Loucy (cell line): Measurements from ENCODE around the gene PKP1.

Source experiments
- H2AFZ ChIP-seq: fragments of 200-600 bp; sonication (generic); 2 replicates; pipeline ENCODE4 v1.6.0; 2016; ENCODE audit warnings: antibody characterized with exemption, mild to moderate bottlenecking, low read length, moderate library complexity
- H3F3A ChIP-seq: fragments of 200-600 bp; 2 replicates; pipeline ENCODE4 v1.6.0; 2016; ENCODE audit warnings: antibody characterized with exemption, low read depth, mild to moderate bottlenecking
- H3K27me3 ChIP-seq: fragments of 200-600 bp; sonication (generic); 2 replicates; pipeline ENCODE4 v1.6.1; 2014; ENCODE audit warnings: low read length, mild to moderate bottlenecking; ENCODE audit not compliant: insufficient read depth, poor library complexity, severe bottlenecking
- H3K36me3 ChIP-seq: fragments of 200-600 bp; sonication (generic); 2 replicates; pipeline ENCODE4 v1.6.1; 2016; ENCODE audit warnings: low read length; ENCODE audit not compliant: insufficient read depth
- H3K4me1 ChIP-seq: fragments of 200-600 bp; sonication (generic); 2 replicates; pipeline ENCODE4 v1.5.1; 2014; ENCODE audit warnings: low read length, mild to moderate bottlenecking; ENCODE audit not compliant: insufficient read depth, poor library complexity, severe bottlenecking
- H3K4me2 ChIP-seq: fragments of 200-600 bp; sonication (generic); 2 replicates; pipeline ENCODE4 v1.6.0; 2014; ENCODE audit warnings: antibody characterized with exemption, low read length, low read depth, mild to moderate bottlenecking; ENCODE audit not compliant: poor library complexity, severe bottlenecking
- H3K4me3 ChIP-seq: fragments of 200-600 bp; sonication (generic); 2 replicates; pipeline ENCODE4 v1.5.1; 2014; ENCODE audit warnings: low read length, mild to moderate bottlenecking, mixed read lengths; ENCODE audit not compliant: poor library complexity, severe bottlenecking
- H3K79me2 ChIP-seq: fragments of 200-600 bp; sonication (generic); 2 replicates; pipeline ENCODE4 v1.6.1; 2014; ENCODE audit warnings: low read length; ENCODE audit not compliant: insufficient read depth
- H3K9ac ChIP-seq: fragments of 200-600 bp; sonication (generic); 2 replicates; pipeline ENCODE4 v1.6.0; 2014; ENCODE audit warnings: mild to moderate bottlenecking, low read depth, low read length, moderate library complexity; ENCODE audit not compliant: poor library complexity, severe bottlenecking
- H3K9me2 ChIP-seq: fragments of 200-600 bp; sonication (generic); replicated peaks from 2 replicates; pipeline ENCODE4 v1.6.1; 2016; ENCODE audit warnings: low read depth, low read length, mixed read lengths
- H3K9me3 ChIP-seq: fragments of 200-600 bp; sonication (generic); 2 replicates; pipeline ENCODE4 v1.6.1; 2014; ENCODE audit warnings: mild to moderate bottlenecking, antibody characterized with exemption, low read length, low read depth; ENCODE audit not compliant: insufficient read depth
- H4K20me1 ChIP-seq: fragments of 200-600 bp; sonication (generic); 2 replicates; pipeline ENCODE4 v1.6.0; 2014; ENCODE audit warnings: antibody characterized with exemption, low read length, mild to moderate bottlenecking; ENCODE audit not compliant: insufficient read depth, poor library complexity, severe bottlenecking
- CTCF ChIP-seq: fragments of 200-600 bp; sonication (generic); conservative IDR thresholded peaks from 2 replicates; pipeline ENCODE4 v1.5.1; 2014; ENCODE audit warnings: mild to moderate bottlenecking, antibody characterized with exemption, low read length
- EZH2phosphoT487 ChIP-seq: fragments of 200-600 bp; IDR thresholded peaks from 2 replicates; pipeline ENCODE4 v1.6.1; 2018; ENCODE audit warnings: antibody characterized with exemption, mild to moderate bottlenecking, moderate library complexity, borderline replicate concordance

PKP1 gene

GRCh38 chr1:201374364-201374763 lies 91.1 kb downstream of the PKP1 start:
- Histone ChIP-seq H3K4me3 (no peak overlapping the region), H3K4me1 (no peaks in the 10 kb centered on the region), H3K9me2 (no peaks in the 10 kb centered on the region), H3K9me3 (no peaks in the 10 kb centered on the region), H3K36me3 (no peaks in the 10 kb centered on the region), H3K4me2 (no peak overlapping the region), H4K20me1 (no peaks in the 10 kb centered on the region), H3K79me2 (no peaks in the 10 kb centered on the region), H3K9ac (no peak overlapping the region), H3K27me3 (no peaks in the 10 kb centered on the region), H2AFZ (no peak overlapping the region), H3F3A (no peaks in the 10 kb centered on the region)
- TF ChIP-seq EZH2phosphoT487 (no peak), CTCF (no peak)

GRCh38 chr1:201375169-201375568 lies 91.9 kb downstream of the PKP1 start:
- no peak overlapping the region for H3K4me3 ChIP-seq

GRCh38 chr1:201376107-201376463 lies 92.8 kb downstream of the PKP1 start:
- Histone ChIP-seq H3F3A (no peaks in the 10 kb centered on the region), H4K20me1 (no peaks in the 10 kb centered on the region), H3K4me1 (no peaks in the 10 kb centered on the region), H3K79me2 (no peaks in the 10 kb centered on the region), H3K9ac (no peak overlapping the region), H3K9me2 (no peaks in the 10 kb centered on the region), H2AFZ (no peak overlapping the region), H3K27me3 (no peaks in the 10 kb centered on the region), H3K9me3 (no peaks in the 10 kb centered on the region), H3K4me2 (no peak overlapping the region), H3K4me3 (no peak overlapping the region), H3K36me3 (no peaks in the 10 kb centered on the region)
- no peak for TF ChIP-seq CTCF

More at GRCh38 chr1:201375169-201375568, 91.9 kb downstream of the PKP1 start:
- Histone ChIP-seq H3K4me2 (no peak overlapping the region), H3K36me3 (no peaks in the 10 kb centered on the region), H4K20me1 (no peaks in the 10 kb centered on the region), H3K9me2 (no peaks in the 10 kb centered on the region), H3F3A (no peaks in the 10 kb centered on the region), H3K27me3 (no peaks in the 10 kb centered on the region), H3K9me3 (no peaks in the 10 kb centered on the region), H3K9ac (no peak overlapping the region), H3K4me1 (no peaks in the 10 kb centered on the region), H2AFZ (0 out of 2 replicates have a peak overlapping the region, but pooled peaks have one; percentile 26), H3K79me2 (no peaks in the 10 kb centered on the region)
- no peak for TF ChIP-seq EZH2phosphoT487
- TF ChIP-seq CTCF, result peak; percentile 47
